H9 (cell line): ENCODE results near the gene PELI2. TPM values are rescaled to one million over a fixed set of nuclear protein-coding genes. Genes with fewer than 3 reads are reported as not detected.

Experiments used
- DNase-seq: peaks from one replicate; pipeline ENCODE4 v3.0.0-alpha.2; 2017
- H2AFZ ChIP-seq: one replicate; pipeline ENCODE4 v1.6.1; 2013; ENCODE audit warnings: mild to moderate bottlenecking, low read length, control low read depth, moderate library complexity
- H2AK5ac ChIP-seq: 2 replicates; pipeline ENCODE4 v1.6.1; 2013; ENCODE audit warnings: low read length, control low read depth, mixed read lengths; ENCODE audit not compliant: insufficient read length
- H2BK120ac ChIP-seq: one replicate; pipeline ENCODE4 v1.6.1; 2013; ENCODE audit warnings: low read depth, mild to moderate bottlenecking, low read length, control low read depth, inconsistent platforms; ENCODE audit not compliant: poor library complexity, severe bottlenecking
- H2BK12ac ChIP-seq: 2 replicates; pipeline ENCODE4 v1.6.1; 2013; ENCODE audit warnings: low read length, control low read depth, mixed read lengths, low read depth; ENCODE audit not compliant: insufficient read length
- H2BK15ac ChIP-seq: 2 replicates; pipeline ENCODE4 v1.6.1; 2013; ENCODE audit warnings: low read depth, low read length, control low read depth
- H2BK20ac ChIP-seq: one replicate; pipeline ENCODE4 v1.6.1; 2013; ENCODE audit warnings: low read depth, mild to moderate bottlenecking, low read length, control low read depth, inconsistent platforms; ENCODE audit not compliant: poor library complexity, severe bottlenecking
- H2BK5ac ChIP-seq: 2 replicates; pipeline ENCODE4 v1.6.1; 2013; ENCODE audit warnings: low read length, control low read depth, mixed read lengths; ENCODE audit not compliant: insufficient read length
- H3K14ac ChIP-seq: 2 replicates; pipeline ENCODE4 v1.6.1; 2013; ENCODE audit warnings: low read length, control low read depth; ENCODE audit not compliant: insufficient read depth
- H3K18ac ChIP-seq: 2 replicates; pipeline ENCODE4 v1.6.1; 2013; ENCODE audit warnings: low read depth, mild to moderate bottlenecking, mixed read lengths, low read length, control low read depth; ENCODE audit not compliant: insufficient read length
- H3K23ac ChIP-seq: 2 replicates; pipeline ENCODE4 v1.6.1; 2013; ENCODE audit warnings: low read length, control low read depth, mixed read lengths, low read depth; ENCODE audit not compliant: insufficient read length
- H3K23me2 ChIP-seq: 2 replicates; pipeline ENCODE4 v1.6.1; 2013; ENCODE audit warnings: low read depth, mild to moderate bottlenecking, mixed read lengths, low read length, control low read depth; ENCODE audit not compliant: insufficient read length, poor library complexity, severe bottlenecking
- H3K27ac ChIP-seq: 2 replicates; pipeline ENCODE4 v1.5.1; 2013; ENCODE audit warnings: low read length, control low read depth, mixed read lengths, low read depth; ENCODE audit not compliant: insufficient read length
- H3K27me3 ChIP-seq: 2 replicates; pipeline ENCODE4 v1.6.1; 2013; ENCODE audit warnings: low read length, control low read depth, inconsistent platforms; ENCODE audit not compliant: insufficient read depth
- H3K4ac ChIP-seq: 2 replicates; pipeline ENCODE4 v1.6.1; 2013; ENCODE audit warnings: low read depth, mild to moderate bottlenecking, control low read depth, inconsistent platforms, low read length, moderate library complexity
- H3K4me1 ChIP-seq: 2 replicates; pipeline ENCODE4 v1.6.1; 2013; ENCODE audit warnings: low read length, control low read depth, inconsistent platforms; ENCODE audit not compliant: insufficient read depth
- H3K4me2 ChIP-seq: 2 replicates; pipeline ENCODE4 v1.6.1; 2013; ENCODE audit warnings: low read length, control low read depth, mixed read lengths; ENCODE audit not compliant: insufficient read length, insufficient read depth
- H3K56ac ChIP-seq: 2 replicates; pipeline ENCODE4 v1.6.1; 2013; ENCODE audit warnings: low read depth, mild to moderate bottlenecking, mixed read lengths, low read length, control low read depth; ENCODE audit not compliant: insufficient read length
- H3K79me1 ChIP-seq: 2 replicates; pipeline ENCODE4 v1.6.1; 2013; ENCODE audit warnings: low read depth, mild to moderate bottlenecking, moderate library complexity, low read length, control low read depth, inconsistent platforms; ENCODE audit not compliant: insufficient read depth, poor library complexity, severe bottlenecking
- H3K79me2 ChIP-seq: 2 replicates; pipeline ENCODE4 v1.6.1; 2013; ENCODE audit warnings: low read length, control low read depth, inconsistent platforms; ENCODE audit not compliant: insufficient read depth
- H3K9ac ChIP-seq: 2 replicates; pipeline ENCODE4 v1.6.1; 2013; ENCODE audit warnings: low read length, control low read depth, mixed read lengths; ENCODE audit not compliant: insufficient read length; ENCODE audit errors: extremely low read depth
- H3K9me3 ChIP-seq: one replicate; pipeline ENCODE4 v1.6.1; 2013; ENCODE audit warnings: low read depth, low read length, inconsistent platforms; ENCODE audit not compliant: control insufficient read depth
- H3T11ph ChIP-seq: one replicate; pipeline ENCODE4 v1.6.1; 2013; ENCODE audit warnings: mild to moderate bottlenecking, low read length, control low read depth, inconsistent platforms
- H4K20me1 ChIP-seq: one replicate; pipeline ENCODE4 v1.6.1; 2013; ENCODE audit not compliant: control insufficient read depth, insufficient read length, insufficient read depth
- H4K5ac ChIP-seq: 2 replicates; pipeline ENCODE4 v1.6.1; 2013; ENCODE audit warnings: low read depth, mild to moderate bottlenecking, mixed read lengths, low read length, control low read depth; ENCODE audit not compliant: insufficient read length
- H4K8ac ChIP-seq: replicated peaks from 2 replicates; pipeline ENCODE4 v1.6.1; 2013; ENCODE audit warnings: low read length, control low read depth, mixed read lengths, low read depth; ENCODE audit not compliant: insufficient read length
- H4K91ac ChIP-seq: 2 replicates; pipeline ENCODE4 v1.6.1; 2013; ENCODE audit warnings: low read depth, mild to moderate bottlenecking, moderate library complexity, mixed read lengths, low read length, control low read depth; ENCODE audit not compliant: insufficient read length
- H3K27ac Mint-ChIP-seq, 3 experiments: 2 replicates in 2 of 3; 3 replicates in 1 of 3; pipeline ENCODE4 v1.8.0; 2020 to 2021; ENCODE audit warnings: mixed read lengths in 3 of 3, mild to moderate bottlenecking in 1 of 3, moderate library complexity in 1 of 3
- H3K27me3 Mint-ChIP-seq: 2 replicates; pipeline ENCODE4 v1.8.0; 2021; ENCODE audit warnings: low read depth, mild to moderate bottlenecking, moderate library complexity, mixed read lengths
- H3K36me3 Mint-ChIP-seq, 3 experiments: 2 replicates in 2 of 3; 3 replicates in 1 of 3; pipeline ENCODE4 v1.8.0; 2020 to 2021; ENCODE audit warnings: low read depth in 3 of 3, mixed read lengths in 3 of 3; ENCODE audit not compliant: insufficient read depth in 1 of 3
- H3K4me1 Mint-ChIP-seq, 2 experiments: 2 replicates each; pipeline ENCODE4 v1.8.0; 2020; ENCODE audit warnings: mixed read lengths in 2 of 2
- H3K4me3 Mint-ChIP-seq, 2 experiments: 2 replicates in 1 of 2; 3 replicates in 1 of 2; pipeline ENCODE4 v1.8.0; 2020 to 2021; ENCODE audit warnings: mild to moderate bottlenecking in 2 of 2, mixed read lengths in 2 of 2, moderate library complexity in 1 of 2
- H3K9me3 Mint-ChIP-seq, 2 experiments: 2 replicates in 1 of 2; 3 replicates in 1 of 2; pipeline ENCODE4 v1.8.0; 2020; ENCODE audit warnings: mild to moderate bottlenecking in 2 of 2, mixed read lengths in 2 of 2, moderate library complexity in 1 of 2
- WGBS: extraction: QIAGEN DNeasy Blood & Tissue Kit; methylation state at CpG from one replicate; pipeline ENCODE4 v1.1.7; 2013; ENCODE audit warnings: missing lambda C conversion rate, low lambda C conversion rate, mixed read lengths; ENCODE audit not compliant: insufficient read length; ENCODE audit errors: extremely low coverage; 5-methylcytosine and 5-hydroxymethylcytosine counted together
- total RNA-seq: library from RNA; stranded (reverse); gene quantifications from 2 replicates; pipeline ENCODE4 v1.2.1, GENCODE V29; 2021
- TF ChIP-seq, protein P1 (sequence below): fragments of 200-600 bp; sonication (generic); conservative IDR thresholded peaks from 3 replicates; pipeline ENCODE4 v1.8.0; 2021; ENCODE audit warnings: antibody characterized with exemption, mild to moderate bottlenecking

The PELI2 gene
- total RNA-seq, 1 experiment from 2014 or later = 18.0 TPM

DNA sequence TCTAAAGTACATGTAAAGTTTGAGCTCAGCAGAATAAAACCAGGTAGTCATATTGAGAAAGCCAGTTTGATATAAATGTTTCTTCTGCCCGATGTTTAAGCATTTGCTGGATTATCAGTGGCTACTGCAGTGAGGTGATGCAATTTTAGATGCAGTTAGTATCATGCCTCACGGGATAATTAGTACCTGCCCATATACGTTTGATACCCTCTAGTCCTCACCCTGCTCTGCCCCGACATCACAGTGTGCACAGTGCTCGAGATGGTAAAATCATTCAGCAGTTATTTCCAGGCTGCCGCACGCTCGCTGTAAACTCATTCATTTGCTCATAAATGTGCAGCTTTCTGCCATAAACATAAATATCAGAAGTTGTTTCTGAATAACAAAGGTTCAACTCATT is 152.7 kb downstream of the PELI2 start:
- no peaks in the 10 kb centered on the region for H3K27me3 Mint-ChIP-seq

More for the DNA sequence above, 152.7 kb downstream of the PELI2 start:
- Histone ChIP-seq H3K9ac (no peak overlapping the region), H4K20me1 (no peaks in the 10 kb centered on the region), H3K79me1 (no peaks in the 10 kb centered on the region), H3K4me1 (no peaks in the 10 kb centered on the region), H3K56ac (no peak overlapping the region), H2BK5ac (no peak overlapping the region), H3K23ac (no peak overlapping the region), H3K4ac (no peak overlapping the region), H2BK120ac (no peak overlapping the region), H2AK5ac (no peak overlapping the region), H2BK15ac (no peak overlapping the region), H3K79me2 (no peaks in the 10 kb centered on the region), H2BK12ac (no peak overlapping the region), H2AFZ (no peak overlapping the region), H3K27ac (no peak overlapping the region), H3T11ph (no peak overlapping the region), H4K8ac (no peak overlapping the region), H4K91ac (no peak overlapping the region), H3K4me2 (no peak overlapping the region), H3K9me3 (no peaks in the 10 kb centered on the region), H2BK20ac (no peak overlapping the region), H3K14ac (no peak overlapping the region), H3K18ac (no peak overlapping the region), H3K23me2 (no peaks in the 10 kb centered on the region), H3K27me3 (no peaks in the 10 kb centered on the region), H4K5ac (no peak overlapping the region)
- DNase-seq = no peak
- H3K4me3 Mint-ChIP-seq = no peak overlapping the region
- TF ChIP-seq, protein P1, sequence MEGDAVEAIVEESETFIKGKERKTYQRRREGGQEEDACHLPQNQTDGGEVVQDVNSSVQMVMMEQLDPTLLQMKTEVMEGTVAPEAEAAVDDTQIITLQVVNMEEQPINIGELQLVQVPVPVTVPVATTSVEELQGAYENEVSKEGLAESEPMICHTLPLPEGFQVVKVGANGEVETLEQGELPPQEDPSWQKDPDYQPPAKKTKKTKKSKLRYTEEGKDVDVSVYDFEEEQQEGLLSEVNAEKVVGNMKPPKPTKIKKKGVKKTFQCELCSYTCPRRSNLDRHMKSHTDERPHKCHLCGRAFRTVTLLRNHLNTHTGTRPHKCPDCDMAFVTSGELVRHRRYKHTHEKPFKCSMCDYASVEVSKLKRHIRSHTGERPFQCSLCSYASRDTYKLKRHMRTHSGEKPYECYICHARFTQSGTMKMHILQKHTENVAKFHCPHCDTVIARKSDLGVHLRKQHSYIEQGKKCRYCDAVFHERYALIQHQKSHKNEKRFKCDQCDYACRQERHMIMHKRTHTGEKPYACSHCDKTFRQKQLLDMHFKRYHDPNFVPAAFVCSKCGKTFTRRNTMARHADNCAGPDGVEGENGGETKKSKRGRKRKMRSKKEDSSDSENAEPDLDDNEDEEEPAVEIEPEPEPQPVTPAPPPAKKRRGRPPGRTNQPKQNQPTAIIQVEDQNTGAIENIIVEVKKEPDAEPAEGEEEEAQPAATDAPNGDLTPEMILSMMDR = no peak
- no peak overlapping the region for H3K27ac Mint-ChIP-seq
- H3K4me1 Mint-ChIP-seq = peaks cover 5 to 6% of the 10 kb centered on the region in 2 experiments; a peak in 2 of 4 replicates
- peaks cover 0 to 7% (median 5%) of the 10 kb centered on the region in 3 experiments; a peak in 5 of 7 replicates for H3K36me3 Mint-ChIP-seq
- WGBS = no CpG with 5 or more reads among the region's 8 CpGs
- H3K9me3 Mint-ChIP-seq = peaks cover 9 to 11% of the 10 kb centered on the region in 2 experiments
